Measurements from ENCODE around the gene ALKBH5. TPM values are rescaled to one million over a fixed set of nuclear protein-coding genes. Genes with fewer than 3 reads are reported as not detected.
A peak's percentile ranks its signal among the peaks of the same experiment; 100 is the strongest.

The ALKBH5 gene
- total RNA-seq, 1 experiment from 2014 or later = 105 TPM

DNA sequence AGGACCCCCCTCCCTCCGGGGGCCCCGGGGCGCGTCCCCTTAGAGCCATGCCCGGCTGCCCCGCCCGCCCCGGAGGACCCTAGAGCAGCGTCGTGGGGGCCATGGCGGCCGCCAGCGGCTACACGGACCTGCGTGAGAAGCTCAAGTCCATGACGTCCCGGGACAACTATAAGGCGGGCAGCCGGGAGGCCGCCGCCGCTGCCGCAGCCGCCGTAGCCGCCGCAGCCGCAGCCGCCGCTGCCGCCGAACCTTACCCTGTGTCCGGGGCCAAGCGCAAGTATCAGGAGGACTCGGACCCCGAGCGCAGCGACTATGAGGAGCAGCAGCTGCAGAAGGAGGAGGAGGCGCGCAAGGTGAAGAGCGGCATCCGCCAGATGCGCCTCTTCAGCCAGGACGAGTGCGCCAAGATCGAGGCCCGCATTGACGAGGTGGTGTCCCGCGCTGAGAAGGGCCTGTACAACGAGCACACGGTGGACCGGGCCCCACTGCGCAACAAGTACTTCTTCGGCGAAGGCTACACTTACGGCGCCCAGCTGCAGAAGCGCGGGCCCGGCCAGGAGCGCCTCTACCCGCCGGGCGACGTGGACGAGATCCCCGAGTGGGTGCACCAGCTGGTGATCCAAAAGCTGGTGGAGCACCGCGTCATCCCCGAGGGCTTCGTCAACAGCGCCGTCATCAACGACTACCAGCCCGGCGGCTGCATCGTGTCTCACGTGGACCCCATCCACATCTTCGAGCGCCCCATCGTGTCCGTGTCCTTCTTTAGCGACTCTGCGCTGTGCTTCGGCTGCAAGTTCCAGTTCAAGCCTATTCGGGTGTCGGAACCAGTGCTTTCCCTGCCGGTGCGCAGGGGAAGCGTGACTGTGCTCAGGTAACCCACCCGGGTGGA lies 759 bp downstream of the ALKBH5 start:
- ATAC-seq (no peak), DNase-seq (ENCODE audit: low spot score) (peak; percentile 54)
- peak overlapping the region; percentile 78 for H3K27ac Mint-ChIP-seq
- ChIA-PET CTCF (interaction anchor here (0.9 to 4.3 kb wide), 10 partner anchors 9 to 63 kb away, joined by 3 to 44 read pairs (median 10); no protein-coding TSS in a partner anchor), POLR2A (interaction anchor here (0.6 to 2.9 kb wide), 6 partner anchors 26 to 76 kb away, joined by 3 to 17 read pairs (median 4); partner anchors contain the start of gene MIEF2)
- H3K27me3 Mint-ChIP-seq (ENCODE audit: low read depth) = no peaks in the 10 kb centered on the region
- H3K4me3 Mint-ChIP-seq = peak overlapping the region; percentile 93
- H3K4me1 Mint-ChIP-seq = peaks cover 43% of the 10 kb centered on the region
- H3K9me3 Mint-ChIP-seq = no peaks in the 10 kb centered on the region
- H3K36me3 Mint-ChIP-seq = peaks cover 29% of the 10 kb centered on the region
- no peak; the same call in 1 of the 2 replicates for TF ChIP-seq NR2C2 (CRISPR knock-in tag; IDR thresholded peaks at IDR 0.05)
- no peak for TF ChIP-seq SMAD3 (CRISPR knock-in tag; IDR thresholded peaks at IDR 0.05; ENCODE audit: borderline replicate concordance)
- no peak for TF ChIP-seq TEAD4 (CRISPR knock-in tag; IDR thresholded peaks at IDR 0.05)
- TF ChIP-seq ZNF671 (CRISPR knock-in tag; IDR thresholded peaks at IDR 0.05) = no peak
- TF ChIP-seq ZNF423 (CRISPR knock-in tag; IDR thresholded peaks at IDR 0.05) = no peak
- TF ChIP-seq, protein P1, sequence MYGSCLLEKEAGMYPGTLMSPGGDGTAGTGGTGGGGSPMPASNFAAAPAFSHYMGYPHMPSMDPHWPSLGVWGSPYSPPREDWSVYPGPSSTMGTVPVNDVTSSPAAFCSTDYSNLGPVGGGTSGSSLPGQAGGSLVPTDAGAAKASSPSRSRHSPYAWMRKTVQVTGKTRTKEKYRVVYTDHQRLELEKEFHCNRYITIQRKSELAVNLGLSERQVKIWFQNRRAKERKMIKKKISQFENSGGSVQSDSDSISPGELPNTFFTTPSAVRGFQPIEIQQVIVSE (CRISPR knock-in tag; IDR thresholded peaks at IDR 0.05; ENCODE audit: borderline replicate concordance) = no peak
- TF ChIP-seq, protein P2, sequence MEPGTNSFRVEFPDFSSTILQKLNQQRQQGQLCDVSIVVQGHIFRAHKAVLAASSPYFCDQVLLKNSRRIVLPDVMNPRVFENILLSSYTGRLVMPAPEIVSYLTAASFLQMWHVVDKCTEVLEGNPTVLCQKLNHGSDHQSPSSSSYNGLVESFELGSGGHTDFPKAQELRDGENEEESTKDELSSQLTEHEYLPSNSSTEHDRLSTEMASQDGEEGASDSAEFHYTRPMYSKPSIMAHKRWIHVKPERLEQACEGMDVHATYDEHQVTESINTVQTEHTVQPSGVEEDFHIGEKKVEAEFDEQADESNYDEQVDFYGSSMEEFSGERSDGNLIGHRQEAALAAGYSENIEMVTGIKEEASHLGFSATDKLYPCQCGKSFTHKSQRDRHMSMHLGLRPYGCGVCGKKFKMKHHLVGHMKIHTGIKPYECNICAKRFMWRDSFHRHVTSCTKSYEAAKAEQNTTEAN (CRISPR knock-in tag; IDR thresholded peaks at IDR 0.05) = no peak
- TF ChIP-seq IRF2 (CRISPR knock-in tag; IDR thresholded peaks at IDR 0.05; ENCODE audit: borderline replicate concordance, low read depth) = 0 out of 2 replicates have a peak, but pooled peaks have one; percentile 35
- TF ChIP-seq, protein P3, sequence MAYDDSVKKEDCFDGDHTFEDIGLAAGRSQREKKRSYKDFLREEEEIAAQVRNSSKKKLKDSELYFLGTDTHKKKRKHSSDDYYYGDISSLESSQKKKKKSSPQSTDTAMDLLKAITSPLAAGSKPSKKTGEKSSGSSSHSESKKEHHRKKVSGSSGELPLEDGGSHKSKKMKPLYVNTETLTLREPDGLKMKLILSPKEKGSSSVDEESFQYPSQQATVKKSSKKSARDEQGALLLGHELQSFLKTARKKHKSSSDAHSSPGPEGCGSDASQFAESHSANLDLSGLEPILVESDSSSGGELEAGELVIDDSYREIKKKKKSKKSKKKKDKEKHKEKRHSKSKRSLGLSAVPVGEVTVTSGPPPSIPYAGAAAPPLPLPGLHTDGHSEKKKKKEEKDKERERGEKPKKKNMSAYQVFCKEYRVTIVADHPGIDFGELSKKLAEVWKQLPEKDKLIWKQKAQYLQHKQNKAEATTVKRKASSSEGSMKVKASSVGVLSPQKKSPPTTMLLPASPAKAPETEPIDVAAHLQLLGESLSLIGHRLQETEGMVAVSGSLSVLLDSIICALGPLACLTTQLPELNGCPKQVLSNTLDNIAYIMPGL (CRISPR knock-in tag; IDR thresholded peaks at IDR 0.05) = no peak
- TF ChIP-seq, protein P4, sequence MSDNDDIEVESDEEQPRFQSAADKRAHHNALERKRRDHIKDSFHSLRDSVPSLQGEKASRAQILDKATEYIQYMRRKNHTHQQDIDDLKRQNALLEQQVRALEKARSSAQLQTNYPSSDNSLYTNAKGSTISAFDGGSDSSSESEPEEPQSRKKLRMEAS (CRISPR knock-in tag; IDR thresholded peaks at IDR 0.05) = no peak
- no peak for TF ChIP-seq NR3C1 (CRISPR knock-in tag; conservative IDR thresholded peaks at IDR 0.05; ENCODE audit: low read depth)
- TF ChIP-seq ZNF219 (CRISPR knock-in tag; IDR thresholded peaks at IDR 0.05; ENCODE audit: borderline replicate concordance) = no peak
- TF ChIP-seq, protein P5, sequence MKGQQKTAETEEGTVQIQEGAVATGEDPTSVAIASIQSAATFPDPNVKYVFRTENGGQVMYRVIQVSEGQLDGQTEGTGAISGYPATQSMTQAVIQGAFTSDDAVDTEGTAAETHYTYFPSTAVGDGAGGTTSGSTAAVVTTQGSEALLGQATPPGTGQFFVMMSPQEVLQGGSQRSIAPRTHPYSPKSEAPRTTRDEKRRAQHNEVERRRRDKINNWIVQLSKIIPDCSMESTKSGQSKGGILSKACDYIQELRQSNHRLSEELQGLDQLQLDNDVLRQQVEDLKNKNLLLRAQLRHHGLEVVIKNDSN (CRISPR knock-in tag; IDR thresholded peaks at IDR 0.05) = 0 out of 2 replicates have a peak, but pooled peaks have one; percentile 9
- TF ChIP-seq, protein P6, sequence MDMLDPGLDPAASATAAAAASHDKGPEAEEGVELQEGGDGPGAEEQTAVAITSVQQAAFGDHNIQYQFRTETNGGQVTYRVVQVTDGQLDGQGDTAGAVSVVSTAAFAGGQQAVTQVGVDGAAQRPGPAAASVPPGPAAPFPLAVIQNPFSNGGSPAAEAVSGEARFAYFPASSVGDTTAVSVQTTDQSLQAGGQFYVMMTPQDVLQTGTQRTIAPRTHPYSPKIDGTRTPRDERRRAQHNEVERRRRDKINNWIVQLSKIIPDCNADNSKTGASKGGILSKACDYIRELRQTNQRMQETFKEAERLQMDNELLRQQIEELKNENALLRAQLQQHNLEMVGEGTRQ (CRISPR knock-in tag; IDR thresholded peaks at IDR 0.05) = no peak
- no peak for TF ChIP-seq RORB (CRISPR knock-in tag; IDR thresholded peaks at IDR 0.05)
- TF ChIP-seq, protein P7, sequence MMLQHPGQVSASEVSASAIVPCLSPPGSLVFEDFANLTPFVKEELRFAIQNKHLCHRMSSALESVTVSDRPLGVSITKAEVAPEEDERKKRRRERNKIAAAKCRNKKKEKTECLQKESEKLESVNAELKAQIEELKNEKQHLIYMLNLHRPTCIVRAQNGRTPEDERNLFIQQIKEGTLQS (CRISPR knock-in tag; conservative IDR thresholded peaks at IDR 0.05) = no peak
- no peak for TF ChIP-seq SMAD4 (CRISPR knock-in tag; IDR thresholded peaks at IDR 0.05)
- TF ChIP-seq JUN (CRISPR knock-in tag; IDR thresholded peaks at IDR 0.05) = peak; percentile 65; the same call in 1 of the 2 replicates
- TF ChIP-seq, protein P8, sequence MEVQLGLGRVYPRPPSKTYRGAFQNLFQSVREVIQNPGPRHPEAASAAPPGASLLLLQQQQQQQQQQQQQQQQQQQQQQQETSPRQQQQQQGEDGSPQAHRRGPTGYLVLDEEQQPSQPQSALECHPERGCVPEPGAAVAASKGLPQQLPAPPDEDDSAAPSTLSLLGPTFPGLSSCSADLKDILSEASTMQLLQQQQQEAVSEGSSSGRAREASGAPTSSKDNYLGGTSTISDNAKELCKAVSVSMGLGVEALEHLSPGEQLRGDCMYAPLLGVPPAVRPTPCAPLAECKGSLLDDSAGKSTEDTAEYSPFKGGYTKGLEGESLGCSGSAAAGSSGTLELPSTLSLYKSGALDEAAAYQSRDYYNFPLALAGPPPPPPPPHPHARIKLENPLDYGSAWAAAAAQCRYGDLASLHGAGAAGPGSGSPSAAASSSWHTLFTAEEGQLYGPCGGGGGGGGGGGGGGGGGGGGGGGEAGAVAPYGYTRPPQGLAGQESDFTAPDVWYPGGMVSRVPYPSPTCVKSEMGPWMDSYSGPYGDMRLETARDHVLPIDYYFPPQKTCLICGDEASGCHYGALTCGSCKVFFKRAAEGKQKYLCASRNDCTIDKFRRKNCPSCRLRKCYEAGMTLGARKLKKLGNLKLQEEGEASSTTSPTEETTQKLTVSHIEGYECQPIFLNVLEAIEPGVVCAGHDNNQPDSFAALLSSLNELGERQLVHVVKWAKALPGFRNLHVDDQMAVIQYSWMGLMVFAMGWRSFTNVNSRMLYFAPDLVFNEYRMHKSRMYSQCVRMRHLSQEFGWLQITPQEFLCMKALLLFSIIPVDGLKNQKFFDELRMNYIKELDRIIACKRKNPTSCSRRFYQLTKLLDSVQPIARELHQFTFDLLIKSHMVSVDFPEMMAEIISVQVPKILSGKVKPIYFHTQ (CRISPR knock-in tag; IDR thresholded peaks at IDR 0.05) = no peak
- TF ChIP-seq, protein P9, sequence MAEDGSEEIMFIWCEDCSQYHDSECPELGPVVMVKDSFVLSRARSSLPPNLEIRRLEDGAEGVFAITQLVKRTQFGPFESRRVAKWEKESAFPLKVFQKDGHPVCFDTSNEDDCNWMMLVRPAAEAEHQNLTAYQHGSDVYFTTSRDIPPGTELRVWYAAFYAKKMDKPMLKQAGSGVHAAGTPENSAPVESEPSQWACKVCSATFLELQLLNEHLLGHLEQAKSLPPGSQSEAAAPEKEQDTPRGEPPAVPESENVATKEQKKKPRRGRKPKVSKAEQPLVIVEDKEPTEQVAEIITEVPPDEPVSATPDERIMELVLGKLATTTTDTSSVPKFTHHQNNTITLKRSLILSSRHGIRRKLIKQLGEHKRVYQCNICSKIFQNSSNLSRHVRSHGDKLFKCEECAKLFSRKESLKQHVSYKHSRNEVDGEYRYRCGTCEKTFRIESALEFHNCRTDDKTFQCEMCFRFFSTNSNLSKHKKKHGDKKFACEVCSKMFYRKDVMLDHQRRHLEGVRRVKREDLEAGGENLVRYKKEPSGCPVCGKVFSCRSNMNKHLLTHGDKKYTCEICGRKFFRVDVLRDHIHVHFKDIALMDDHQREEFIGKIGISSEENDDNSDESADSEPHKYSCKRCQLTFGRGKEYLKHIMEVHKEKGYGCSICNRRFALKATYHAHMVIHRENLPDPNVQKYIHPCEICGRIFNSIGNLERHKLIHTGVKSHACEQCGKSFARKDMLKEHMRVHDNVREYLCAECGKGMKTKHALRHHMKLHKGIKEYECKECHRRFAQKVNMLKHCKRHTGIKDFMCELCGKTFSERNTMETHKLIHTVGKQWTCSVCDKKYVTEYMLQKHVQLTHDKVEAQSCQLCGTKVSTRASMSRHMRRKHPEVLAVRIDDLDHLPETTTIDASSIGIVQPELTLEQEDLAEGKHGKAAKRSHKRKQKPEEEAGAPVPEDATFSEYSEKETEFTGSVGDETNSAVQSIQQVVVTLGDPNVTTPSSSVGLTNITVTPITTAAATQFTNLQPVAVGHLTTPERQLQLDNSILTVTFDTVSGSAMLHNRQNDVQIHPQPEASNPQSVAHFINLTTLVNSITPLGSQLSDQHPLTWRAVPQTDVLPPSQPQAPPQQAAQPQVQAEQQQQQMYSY (CRISPR knock-in tag; IDR thresholded peaks at IDR 0.05) = no peak
- TF ChIP-seq, protein P10, sequence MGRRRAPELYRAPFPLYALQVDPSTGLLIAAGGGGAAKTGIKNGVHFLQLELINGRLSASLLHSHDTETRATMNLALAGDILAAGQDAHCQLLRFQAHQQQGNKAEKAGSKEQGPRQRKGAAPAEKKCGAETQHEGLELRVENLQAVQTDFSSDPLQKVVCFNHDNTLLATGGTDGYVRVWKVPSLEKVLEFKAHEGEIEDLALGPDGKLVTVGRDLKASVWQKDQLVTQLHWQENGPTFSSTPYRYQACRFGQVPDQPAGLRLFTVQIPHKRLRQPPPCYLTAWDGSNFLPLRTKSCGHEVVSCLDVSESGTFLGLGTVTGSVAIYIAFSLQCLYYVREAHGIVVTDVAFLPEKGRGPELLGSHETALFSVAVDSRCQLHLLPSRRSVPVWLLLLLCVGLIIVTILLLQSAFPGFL (CRISPR knock-in tag; IDR thresholded peaks at IDR 0.05; ENCODE audit: borderline replicate concordance) = no peak

Measured in WTC11 (cell line).